OCI-LY1 (cell line): Measurements from ENCODE around the gene PSMD4.

Experiments
- EZH2 ChIP-seq: fragments of 200-600 bp; sonication (generic), shearing (Covaris generic); IDR thresholded peaks from 2 replicates; pipeline ENCODE4 v1.8.0; 2017; ENCODE audit warnings: borderline replicate concordance, mixed run types, mild to moderate bottlenecking, antibody characterized with exemption, low read length, moderate library complexity, mixed read lengths
- TF ChIP-seq, protein P1 (sequence below): fragments of 200-600 bp; sonication (generic), shearing (Covaris generic); IDR thresholded peaks from 2 replicates; pipeline ENCODE4 v1.5.1; 2017; ENCODE audit warnings: mild to moderate bottlenecking, antibody characterized with exemption, low read length, moderate library complexity, mixed read lengths

DNA sequence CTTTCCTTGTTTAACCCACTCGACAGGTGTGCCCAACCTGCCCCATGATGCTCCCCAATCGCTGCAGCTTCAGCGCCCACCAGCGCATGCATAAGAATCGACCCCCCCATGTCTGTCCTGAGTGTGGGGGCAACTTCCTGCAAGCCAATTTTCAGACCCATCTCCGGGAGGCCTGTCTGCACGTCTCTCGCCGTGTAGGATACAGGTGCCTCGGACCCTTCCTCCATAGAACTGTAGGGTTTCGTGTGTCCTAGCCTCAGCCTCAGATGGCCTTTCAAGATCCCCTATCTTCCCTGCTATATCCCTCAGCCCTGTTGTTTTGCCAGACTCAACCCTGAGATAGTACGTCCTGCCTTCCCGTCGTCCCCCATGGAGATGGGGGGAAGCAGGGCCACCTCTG, 34.0 kb downstream of the PSMD4 start:
- TF ChIP-seq, protein P1, sequence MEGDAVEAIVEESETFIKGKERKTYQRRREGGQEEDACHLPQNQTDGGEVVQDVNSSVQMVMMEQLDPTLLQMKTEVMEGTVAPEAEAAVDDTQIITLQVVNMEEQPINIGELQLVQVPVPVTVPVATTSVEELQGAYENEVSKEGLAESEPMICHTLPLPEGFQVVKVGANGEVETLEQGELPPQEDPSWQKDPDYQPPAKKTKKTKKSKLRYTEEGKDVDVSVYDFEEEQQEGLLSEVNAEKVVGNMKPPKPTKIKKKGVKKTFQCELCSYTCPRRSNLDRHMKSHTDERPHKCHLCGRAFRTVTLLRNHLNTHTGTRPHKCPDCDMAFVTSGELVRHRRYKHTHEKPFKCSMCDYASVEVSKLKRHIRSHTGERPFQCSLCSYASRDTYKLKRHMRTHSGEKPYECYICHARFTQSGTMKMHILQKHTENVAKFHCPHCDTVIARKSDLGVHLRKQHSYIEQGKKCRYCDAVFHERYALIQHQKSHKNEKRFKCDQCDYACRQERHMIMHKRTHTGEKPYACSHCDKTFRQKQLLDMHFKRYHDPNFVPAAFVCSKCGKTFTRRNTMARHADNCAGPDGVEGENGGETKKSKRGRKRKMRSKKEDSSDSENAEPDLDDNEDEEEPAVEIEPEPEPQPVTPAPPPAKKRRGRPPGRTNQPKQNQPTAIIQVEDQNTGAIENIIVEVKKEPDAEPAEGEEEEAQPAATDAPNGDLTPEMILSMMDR, result no peak
- TF ChIP-seq EZH2, result no peak
